ENCODE results near the gene SNX17. TPM values are rescaled to one million over a fixed set of nuclear protein-coding genes. Genes with fewer than 3 reads are reported as not detected.

SNX17 gene
- total RNA-seq, 2 donors from 2014 or later = 66.0 to 69.3 TPM

- no peak for DNase-seq (ENCODE audit: low spot score)
- Histone ChIP-seq H3K4me1 (peaks cover 0 to 31% of the 10 kb centered on the region in 2 donors), H3K36me3 (peaks cover 37% of the 10 kb centered on the region), H3K27me3 (no peaks in the 10 kb centered on the region), H3K9me3 (no peaks in the 10 kb centered on the region), H3K27ac (no peak overlapping the region), H3K4me3 (no peak overlapping the region)
- TF ChIP-seq CTCF (IDR thresholded peaks at IDR 0.05) = no peak
Measured at GRCh38 chr2:27324720-27325119, 45.7 kb upstream of the SNX17 start.

GRCh38 chr2:27335311-27335710 lies 35.1 kb upstream of the SNX17 start:
- H3K27me3 ChIP-seq = no peaks in the 10 kb centered on the region
- no peak overlapping the region for H3K4me3 ChIP-seq
- no peaks in the 10 kb centered on the region for H3K4me1 ChIP-seq
- TF ChIP-seq CTCF (IDR thresholded peaks at IDR 0.05) = no peak
- H3K9me3 ChIP-seq = no peaks in the 10 kb centered on the region
- H3K27ac ChIP-seq = no peak overlapping the region
- no peak for DNase-seq (ENCODE audit: low spot score)
- H3K36me3 ChIP-seq = peaks cover 83% of the 10 kb centered on the region

GRCh38 chr2:27336173-27336572 lies 34.2 kb upstream of the SNX17 start:
- Histone ChIP-seq H3K27ac (no peak overlapping the region), H3K4me3 (no peak overlapping the region), H3K9me3 (no peaks in the 10 kb centered on the region), H3K36me3 (peaks cover 88% of the 10 kb centered on the region), H3K27me3 (no peaks in the 10 kb centered on the region), H3K4me1 (no peaks in the 10 kb centered on the region)
- DNase-seq (ENCODE audit: low spot score) = no peak
- no peak for TF ChIP-seq CTCF (IDR thresholded peaks at IDR 0.05)

GRCh38 chr2:27347641-27348040 lies 22.8 kb upstream of the SNX17 start:
- Histone ChIP-seq H3K9me3 (no peaks in the 10 kb centered on the region), H3K27me3 (no peaks in the 10 kb centered on the region), H3K36me3 (peaks cover 5% of the 10 kb centered on the region), H3K4me3 (no peak overlapping the region), H3K27ac (no peak overlapping the region), H3K4me1 (no peaks in the 10 kb centered on the region)
- DNase-seq (ENCODE audit: low spot score) = no peak
- TF ChIP-seq CTCF (IDR thresholded peaks at IDR 0.05) = no peak

- no peak for DNase-seq (ENCODE audit: low spot score)
- H3K4me1 ChIP-seq = peaks cover 0 to 12% of the 10 kb centered on the region in 2 donors
- no peak for TF ChIP-seq CTCF (IDR thresholded peaks at IDR 0.05)
- no peak overlapping the region for H3K27ac ChIP-seq
- H3K9me3 ChIP-seq = no peaks in the 10 kb centered on the region
- no peaks in the 10 kb centered on the region for H3K27me3 ChIP-seq
- H3K4me3 ChIP-seq = no peak overlapping the region
- no peaks in the 10 kb centered on the region for H3K36me3 ChIP-seq
Measured at GRCh38 chr2:27350106-27350693, 20.2 kb upstream of the SNX17 start.

Data from right atrium auricular region (tissue), 2 donors.